ENCODE data around the gene PYGL.

DNA sequence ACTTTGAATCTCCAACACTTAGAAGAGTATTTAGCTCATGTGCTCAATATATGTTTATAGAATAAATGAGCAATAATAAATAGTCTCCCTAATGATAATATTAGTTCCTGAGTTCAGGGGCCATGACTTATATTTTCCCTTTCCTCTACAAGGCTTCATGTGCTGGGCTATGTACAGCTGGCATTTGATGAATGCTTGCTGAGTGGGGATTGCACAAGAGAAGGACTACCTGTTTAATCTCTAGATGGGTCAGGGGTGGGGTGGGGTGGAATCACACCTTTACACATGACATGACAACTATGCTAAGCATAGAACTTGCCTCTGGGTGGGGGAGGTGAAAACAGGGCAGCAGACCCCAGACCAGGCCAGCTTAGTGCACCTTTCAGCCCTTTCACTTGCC, 80.0 kb downstream of the PYGL start:
- TF ChIP-seq, protein P1, sequence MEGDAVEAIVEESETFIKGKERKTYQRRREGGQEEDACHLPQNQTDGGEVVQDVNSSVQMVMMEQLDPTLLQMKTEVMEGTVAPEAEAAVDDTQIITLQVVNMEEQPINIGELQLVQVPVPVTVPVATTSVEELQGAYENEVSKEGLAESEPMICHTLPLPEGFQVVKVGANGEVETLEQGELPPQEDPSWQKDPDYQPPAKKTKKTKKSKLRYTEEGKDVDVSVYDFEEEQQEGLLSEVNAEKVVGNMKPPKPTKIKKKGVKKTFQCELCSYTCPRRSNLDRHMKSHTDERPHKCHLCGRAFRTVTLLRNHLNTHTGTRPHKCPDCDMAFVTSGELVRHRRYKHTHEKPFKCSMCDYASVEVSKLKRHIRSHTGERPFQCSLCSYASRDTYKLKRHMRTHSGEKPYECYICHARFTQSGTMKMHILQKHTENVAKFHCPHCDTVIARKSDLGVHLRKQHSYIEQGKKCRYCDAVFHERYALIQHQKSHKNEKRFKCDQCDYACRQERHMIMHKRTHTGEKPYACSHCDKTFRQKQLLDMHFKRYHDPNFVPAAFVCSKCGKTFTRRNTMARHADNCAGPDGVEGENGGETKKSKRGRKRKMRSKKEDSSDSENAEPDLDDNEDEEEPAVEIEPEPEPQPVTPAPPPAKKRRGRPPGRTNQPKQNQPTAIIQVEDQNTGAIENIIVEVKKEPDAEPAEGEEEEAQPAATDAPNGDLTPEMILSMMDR (conservative IDR thresholded peaks at IDR 0.05; ENCODE audit: low read depth, low read length): no peak
- TF ChIP-seq EZH2 (IDR thresholded peaks at IDR 0.05; ENCODE audit: low read length, unreplicated experiment): no peak
